Measurements from ENCODE around the gene CBLN1. TPM values are rescaled to one million over a fixed set of nuclear protein-coding genes. Genes with fewer than 3 reads are reported as not detected.

CBLN1 gene
- total and polyA plus RNA-seq, 2 donors from 2014 or later, result 0.25 to 0.73 TPM

- Histone ChIP-seq H3K36me3 (ENCODE audit: control insufficient read depth in 2 of 3, insufficient read depth in 3 of 3, low read length in 3 of 3) (no peaks in the 10 kb centered on the region), H3K27me3 (ENCODE audit: control insufficient read depth, insufficient read depth, low read length) (peaks cover 50% of the 10 kb centered on the region), H3K9me3 (ENCODE audit: control insufficient read depth in 2 of 3, insufficient read depth in 1 of 3, low read length in 3 of 3) (peaks cover 0 to 4% (median 0%) of the 10 kb centered on the region in 3 donors), H3K4me3 (ENCODE audit: low read length in 3 of 3) (no peak overlapping the region), H3K27ac (ENCODE audit: low read depth in 2 of 2, low read length in 2 of 2) (no peak overlapping the region), H3K9ac (ENCODE audit: low read length in 3 of 3) (no peak overlapping the region), H3K4me1 (ENCODE audit: control insufficient read depth in 2 of 3, insufficient read depth in 2 of 3, low read depth in 1 of 3, low read length in 3 of 3) (no peaks in the 10 kb centered on the region)
- intact Hi-C loops (cut with DNase I), result no loop called here
- no peak for TF ChIP-seq CTCF (IDR thresholded peaks at IDR 0.05; ENCODE audit: borderline replicate concordance, extremely low read depth, insufficient read depth)
- no peak for FAIRE-seq
- DNase-seq, result no peak
These were observed 5.8 kb downstream of the CBLN1 start for GRCh38 chr16:49275870-49276269.

- intact Hi-C loops (cut with DNase I), result no loop called here
- H3K27ac ChIP-seq (ENCODE audit: low read depth in 2 of 2, low read length in 2 of 2), result no peak overlapping the region
- H3K4me3 ChIP-seq (ENCODE audit: low read length in 3 of 3), result no peak overlapping the region
- FAIRE-seq, result no peak
- no peak for TF ChIP-seq CTCF (IDR thresholded peaks at IDR 0.05; ENCODE audit: borderline replicate concordance, extremely low read depth, insufficient read depth)
- no peak overlapping the region for H3K9ac ChIP-seq (ENCODE audit: low read length in 3 of 3)
- DNase-seq, result peak in 2 of 5 donors; percentile 14 to 51
- H3K4me1 ChIP-seq (ENCODE audit: control insufficient read depth in 2 of 3, insufficient read depth in 2 of 3, low read depth in 1 of 3, low read length in 3 of 3), result no peaks in the 10 kb centered on the region
- H3K9me3 ChIP-seq (ENCODE audit: control insufficient read depth in 2 of 3, insufficient read depth in 1 of 3, low read length in 3 of 3), result peaks cover 0 to 4% (median 0%) of the 10 kb centered on the region in 3 donors
- peaks cover 45% of the 10 kb centered on the region for H3K27me3 ChIP-seq (ENCODE audit: control insufficient read depth, insufficient read depth, low read length)
- no peaks in the 10 kb centered on the region for H3K36me3 ChIP-seq (ENCODE audit: control insufficient read depth in 2 of 3, insufficient read depth in 3 of 3, low read length in 3 of 3)
These were observed 6.4 kb downstream of the CBLN1 start for GRCh38 chr16:49275050-49275730.

- H3K27me3 ChIP-seq (ENCODE audit: control insufficient read depth, insufficient read depth, low read length), result peaks cover 40% of the 10 kb centered on the region
- TF ChIP-seq CTCF (IDR thresholded peaks at IDR 0.05; ENCODE audit: borderline replicate concordance, extremely low read depth, insufficient read depth), result no peak
- no peaks in the 10 kb centered on the region for H3K36me3 ChIP-seq (ENCODE audit: control insufficient read depth in 2 of 3, insufficient read depth in 3 of 3, low read length in 3 of 3)
- no peak overlapping the region for H3K27ac ChIP-seq (ENCODE audit: low read depth in 2 of 2, low read length in 2 of 2)
- peaks cover 0 to 4% (median 0%) of the 10 kb centered on the region in 3 donors for H3K9me3 ChIP-seq (ENCODE audit: control insufficient read depth in 2 of 3, insufficient read depth in 1 of 3, low read length in 3 of 3)
- FAIRE-seq (no peak), DNase-seq (peak in 4 of 5 donors; percentile 58 to 65 (median 60))
- no peak overlapping the region for H3K9ac ChIP-seq (ENCODE audit: low read length in 3 of 3)
- no peaks in the 10 kb centered on the region for H3K4me1 ChIP-seq (ENCODE audit: control insufficient read depth in 2 of 3, insufficient read depth in 2 of 3, low read depth in 1 of 3, low read length in 3 of 3)
- intact Hi-C loops (cut with DNase I), result no loop called here
- H3K4me3 ChIP-seq (ENCODE audit: low read length in 3 of 3), result no peak overlapping the region
These were observed 7.0 kb downstream of the CBLN1 start for GRCh38 chr16:49274591-49274990.

Data from kidney (tissue), 14 donors.